Osteocyte (in vitro differentiated cells): Measurements from ENCODE around the gene ASB5. TPM values are rescaled to one million over a fixed set of nuclear protein-coding genes. Genes with fewer than 3 reads are reported as not detected.
"Not testable (repeated sequence)": the region's sequence is repeated elsewhere in the genome, so short reads cannot be mapped to it uniquely, and the experiment has no call there.

Experiments used
- DNase-seq: peaks from one replicate; pipeline ENCODE4 v3.0.0; 2021; ENCODE audit warnings: mixed read lengths; ENCODE audit not compliant: unreplicated experiment; ENCODE audit errors: extremely low spot score
- H3K27ac Mint-ChIP-seq: one replicate; pipeline ENCODE4 v1.8.0; 2021; ENCODE audit warnings: mild to moderate bottlenecking, mixed read lengths; ENCODE audit not compliant: unreplicated experiment
- H3K27me3 Mint-ChIP-seq: one replicate; pipeline ENCODE4 v1.8.0; 2021; ENCODE audit warnings: mixed read lengths; ENCODE audit not compliant: unreplicated experiment
- H3K36me3 Mint-ChIP-seq: one replicate; pipeline ENCODE4 v1.8.0; 2021; ENCODE audit warnings: mixed read lengths; ENCODE audit not compliant: unreplicated experiment
- H3K4me1 Mint-ChIP-seq: one replicate; pipeline ENCODE4 v1.8.0; 2021; ENCODE audit warnings: mixed read lengths; ENCODE audit not compliant: unreplicated experiment
- H3K4me3 Mint-ChIP-seq: one replicate; pipeline ENCODE4 v1.8.0; 2021; ENCODE audit warnings: mild to moderate bottlenecking, moderate library complexity, mixed read lengths; ENCODE audit not compliant: unreplicated experiment
- H3K9me3 Mint-ChIP-seq: one replicate; pipeline ENCODE4 v1.8.0; 2021; ENCODE audit warnings: mixed read lengths; ENCODE audit not compliant: unreplicated experiment
- CTCF ChIP-seq: fragments of 200-600 bp; sonication (generic); IDR thresholded peaks from 2 replicates; pipeline ENCODE4 v1.5.0; 2021; ENCODE audit warnings: antibody characterized with exemption, mild to moderate bottlenecking, moderate library complexity
- total RNA-seq: library from RNA; stranded (reverse); gene quantifications from 2 replicates; pipeline ENCODE4 v1.2.1, GENCODE V29; 2021

Gene ASB5
- total RNA-seq, 1 donor from 2014 or later: 0.32 TPM

- Mint-ChIP-seq H3K9me3 (no peaks in the 10 kb centered on the region), H3K27me3 (no peaks in the 10 kb centered on the region), H3K4me3 (no peak overlapping the region), H3K4me1 (no peaks in the 10 kb centered on the region), H3K27ac (no peak overlapping the region), H3K36me3 (no peaks in the 10 kb centered on the region)
- DNase-seq: no peak
- no peak for TF ChIP-seq CTCF
These were observed 46.9 kb downstream of the ASB5 start for GRCh38 chr4:176222149-176222548.

GRCh38 chr4:176217510-176217909 is 51.5 kb downstream of the ASB5 start:
- Mint-ChIP-seq H3K36me3 (no peaks in the 10 kb centered on the region), H3K9me3 (peaks cover 5% of the 10 kb centered on the region), H3K27me3 (no peaks in the 10 kb centered on the region), H3K4me1 (no peaks in the 10 kb centered on the region), H3K27ac (no peak overlapping the region), H3K4me3 (no peak overlapping the region)
- TF ChIP-seq CTCF: no peak
- no peak for DNase-seq

- not testable (repeated sequence) for H3K27ac Mint-ChIP-seq, H3K27me3 Mint-ChIP-seq, H3K4me1 Mint-ChIP-seq, H3K9me3 Mint-ChIP-seq, H3K4me3 Mint-ChIP-seq, H3K36me3 Mint-ChIP-seq, DNase-seq
These were observed 56.7 kb downstream of the ASB5 start for GRCh38 chr4:176212351-176212750.

GRCh38 chr4:176210579-176211296 is 58.3 kb downstream of the ASB5 start:
- Mint-ChIP-seq H3K4me1 (no peaks in the 10 kb centered on the region), H3K36me3 (no peaks in the 10 kb centered on the region), H3K4me3 (no peak overlapping the region), H3K27ac (no peak overlapping the region), H3K27me3 (peaks cover 4% of the 10 kb centered on the region), H3K9me3 (peaks cover 7% of the 10 kb centered on the region)
- TF ChIP-seq CTCF: no peak
- DNase-seq: no peak

GRCh38 chr4:176210101-176210500 is 58.9 kb downstream of the ASB5 start:
- Mint-ChIP-seq H3K36me3 (no peaks in the 10 kb centered on the region), H3K9me3 (peaks cover 7% of the 10 kb centered on the region), H3K4me3 (no peak overlapping the region), H3K27me3 (peaks cover 4% of the 10 kb centered on the region), H3K4me1 (no peaks in the 10 kb centered on the region), H3K27ac (no peak overlapping the region)
- no peak for TF ChIP-seq CTCF
- no peak for DNase-seq
